Sciatic nerve (tissue), 1 donor: Measurements from ENCODE around the gene GSTK1. TPM values are rescaled to one million over a fixed set of nuclear protein-coding genes. Genes with fewer than 3 reads are reported as not detected.

Experiments used
- total RNA-seq: library from RNA; stranded (reverse); fragmentation: NEBNext Ultra II Directional; extraction: Animal tissue kit (Norgen Biotek cat#: 25700); gene quantifications from one replicate; pipeline ENCODE4 v1.2.1, GENCODE V29; 2021
- donor health status: DM: no; HTN: no; CAD: no.

Gene GSTK1
- total RNA-seq, 1 donor from 2014 or later, result 155 TPM

Other genes starting within 250 kb of the GSTK1 start
- 0.71 TPM for gene OR9A2, start 236.3 kb upstream of the GSTK1 start, total RNA-seq
- not detected for gene OR6V1, start 211.1 kb upstream of the GSTK1 start, total RNA-seq
- gene PIP, start 131.4 kb upstream of the GSTK1 start, total RNA-seq, result not detected
- not detected for gene TAS2R39, start 80.0 kb upstream of the GSTK1 start, total RNA-seq
- gene TAS2R40, start 41.4 kb upstream of the GSTK1 start, total RNA-seq, result not detected
- gene TMEM139, start 21.5 kb downstream of the GSTK1 start, total RNA-seq, result 10.9 TPM
- 33.8 TPM for gene CASP2, start 24.9 kb downstream of the GSTK1 start, total RNA-seq
- not detected for gene CLCN1, start 52.7 kb downstream of the GSTK1 start, total RNA-seq
- gene FAM131B, start 99.3 kb downstream of the GSTK1 start, total RNA-seq, result 2.6 TPM
- gene ZYX, start 117.9 kb downstream of the GSTK1 start, total RNA-seq, result 178 TPM
- 0.22 TPM for gene EPHA1, start 145.4 kb downstream of the GSTK1 start, total RNA-seq
- gene TAS2R60, start 180.0 kb downstream of the GSTK1 start, total RNA-seq, result 0.40 TPM
- not detected for gene TAS2R41, start 214.4 kb downstream of the GSTK1 start, total RNA-seq